HG03460 (cell line): ENCODE data around the gene HOXB9.

Experiments used
- ATAC-seq: cut with Tn5 transposase; IDR thresholded peaks from one replicate; pipeline ENCODE4 v1.9.1; 2021; ENCODE audit not compliant: unreplicated experiment

HOXB9 gene

DNA sequence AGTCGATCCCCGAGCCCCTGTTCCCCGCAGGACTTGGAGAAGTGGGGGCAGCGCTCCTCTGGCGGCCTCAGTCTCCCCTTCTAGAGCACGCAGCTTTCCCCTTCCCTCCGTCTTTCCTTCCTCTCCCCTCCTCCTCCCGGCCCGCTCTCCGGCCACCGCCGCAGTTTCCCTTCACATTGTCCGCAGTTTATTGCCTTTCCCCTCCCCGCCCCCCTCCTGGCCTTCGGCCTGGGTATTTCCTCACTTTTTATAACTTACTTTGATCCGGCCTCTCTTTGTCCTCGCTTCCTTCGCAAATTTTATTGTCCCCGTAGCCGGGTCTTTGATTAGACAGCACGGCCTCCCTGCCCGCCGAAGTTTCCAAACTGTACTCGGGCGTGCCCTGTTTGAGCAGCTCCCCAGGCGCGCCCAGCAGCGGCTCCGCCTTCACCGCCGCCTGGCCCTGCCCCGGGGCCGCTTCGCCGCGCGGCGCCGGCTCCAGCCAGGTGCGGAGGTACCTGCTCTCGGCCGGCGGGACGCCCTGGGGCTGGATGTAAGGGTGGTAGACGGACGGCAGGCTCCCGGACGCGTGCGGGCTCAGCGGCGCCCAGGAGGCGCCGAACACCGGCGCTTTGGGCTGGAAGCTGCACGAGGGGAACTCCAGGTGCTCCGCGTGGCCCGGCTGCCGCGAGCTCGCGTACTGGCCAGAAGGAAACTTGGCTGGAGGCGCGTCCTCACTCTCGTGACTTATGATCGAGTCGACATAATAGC is 488 bp downstream of the HOXB9 start:
- no peak for ATAC-seq

DNA sequence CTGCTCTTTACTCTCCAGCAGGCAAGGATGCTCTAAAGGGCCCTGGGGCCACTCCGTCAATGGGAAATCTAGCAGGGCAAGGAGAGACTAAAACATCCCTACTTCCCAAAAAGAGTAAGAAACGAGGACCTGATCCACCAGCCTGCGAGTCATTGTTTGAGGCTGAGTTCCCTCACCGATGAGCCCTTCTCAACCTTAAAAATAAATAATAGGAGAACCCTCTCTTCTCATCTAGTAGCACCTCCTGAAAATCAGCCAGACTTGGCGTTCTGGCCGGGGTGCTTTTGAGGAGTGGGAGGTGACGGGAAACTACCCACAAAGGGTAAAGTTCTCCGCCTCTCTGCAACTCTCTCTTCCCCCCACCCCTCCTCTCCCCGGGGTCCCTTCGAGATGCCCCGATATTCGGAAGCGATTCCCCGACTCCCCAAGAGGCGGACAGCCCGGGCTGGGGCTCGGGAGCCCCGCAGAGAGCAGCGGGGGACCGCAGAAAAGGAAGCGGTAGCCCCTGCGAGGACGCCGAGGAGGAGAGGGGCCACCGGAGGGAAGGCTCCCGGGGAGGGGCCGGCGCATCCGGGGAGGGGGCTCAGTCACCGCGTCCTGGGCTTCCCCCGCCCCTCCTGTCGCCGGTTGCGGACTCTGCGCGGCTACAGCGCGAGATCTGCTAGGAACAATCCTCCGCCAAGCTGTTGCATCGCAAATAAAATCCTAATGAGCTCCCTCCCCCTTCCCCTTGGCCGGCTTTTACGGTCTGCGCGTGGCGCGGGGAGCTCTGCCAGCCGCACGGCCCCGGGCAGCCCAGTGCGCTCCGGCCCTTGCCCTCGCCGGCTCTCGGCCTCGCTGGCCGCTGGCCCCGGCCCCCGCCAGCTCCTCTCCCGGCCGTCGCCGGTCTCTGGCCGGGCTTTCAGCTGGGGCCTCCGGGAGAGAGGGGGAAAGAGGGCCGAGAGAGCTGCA is 1.3 kb downstream of the HOXB9 start:
- ATAC-seq = no peak

DNA sequence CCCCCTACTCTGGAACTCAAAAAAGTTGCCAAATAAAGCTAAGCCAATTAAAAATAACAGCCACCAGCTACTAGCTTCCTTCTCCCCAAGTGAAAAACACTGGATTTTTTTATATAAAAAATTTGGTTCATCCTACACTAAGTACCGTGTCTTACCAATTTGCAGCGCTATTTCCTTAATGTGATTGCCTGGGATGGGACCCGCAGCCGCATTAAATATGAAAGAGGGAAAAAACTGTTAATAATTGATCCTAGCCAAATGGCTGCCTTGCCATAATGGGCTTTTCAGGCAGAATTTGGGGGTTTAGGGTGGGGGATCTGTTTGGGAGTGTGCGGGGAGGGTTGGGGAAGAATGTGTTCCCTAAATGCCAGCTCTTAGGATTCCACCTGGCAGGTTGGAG is 2.0 kb downstream of the HOXB9 start:
- no peak for ATAC-seq

DNA sequence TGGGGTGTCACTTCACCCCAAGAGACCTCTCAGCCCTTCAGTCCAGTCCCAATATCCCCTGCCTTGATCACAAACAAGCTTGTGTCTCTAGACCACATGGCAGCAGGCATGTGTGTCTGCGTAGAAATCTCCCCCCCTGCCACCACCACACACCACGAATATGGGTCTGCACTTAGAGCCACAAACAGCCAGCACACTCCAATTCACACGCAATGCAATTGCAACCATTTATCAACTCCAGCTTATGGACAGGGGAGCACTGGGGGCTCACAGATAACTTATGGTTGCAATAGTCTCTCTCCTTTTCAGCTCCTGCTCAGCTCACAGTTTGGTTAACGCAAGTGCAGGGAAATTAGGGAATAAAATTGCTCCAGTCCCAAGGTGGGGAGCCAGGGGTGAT is 2.6 kb downstream of the HOXB9 start:
- no peak for ATAC-seq

DNA sequence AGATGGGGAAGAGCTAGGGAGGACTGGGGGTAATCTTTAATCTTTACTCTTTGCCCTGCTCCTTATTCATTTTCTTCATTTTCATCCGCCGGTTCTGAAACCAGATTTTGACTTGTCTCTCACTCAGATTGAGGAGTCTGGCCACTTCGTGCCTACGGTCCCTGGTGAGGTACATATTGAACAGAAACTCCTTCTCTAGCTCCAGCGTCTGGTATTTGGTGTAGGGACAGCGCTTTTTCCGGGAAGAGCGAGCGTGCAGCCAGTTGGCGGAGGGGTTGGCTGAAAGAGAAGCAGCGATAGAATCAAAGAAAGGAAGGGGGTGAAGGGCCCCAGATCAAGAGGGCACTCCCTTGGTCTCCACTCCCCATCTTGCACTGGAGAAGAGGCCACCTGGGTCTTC is 3.3 kb downstream of the HOXB9 start:
- ATAC-seq = no peak

DNA sequence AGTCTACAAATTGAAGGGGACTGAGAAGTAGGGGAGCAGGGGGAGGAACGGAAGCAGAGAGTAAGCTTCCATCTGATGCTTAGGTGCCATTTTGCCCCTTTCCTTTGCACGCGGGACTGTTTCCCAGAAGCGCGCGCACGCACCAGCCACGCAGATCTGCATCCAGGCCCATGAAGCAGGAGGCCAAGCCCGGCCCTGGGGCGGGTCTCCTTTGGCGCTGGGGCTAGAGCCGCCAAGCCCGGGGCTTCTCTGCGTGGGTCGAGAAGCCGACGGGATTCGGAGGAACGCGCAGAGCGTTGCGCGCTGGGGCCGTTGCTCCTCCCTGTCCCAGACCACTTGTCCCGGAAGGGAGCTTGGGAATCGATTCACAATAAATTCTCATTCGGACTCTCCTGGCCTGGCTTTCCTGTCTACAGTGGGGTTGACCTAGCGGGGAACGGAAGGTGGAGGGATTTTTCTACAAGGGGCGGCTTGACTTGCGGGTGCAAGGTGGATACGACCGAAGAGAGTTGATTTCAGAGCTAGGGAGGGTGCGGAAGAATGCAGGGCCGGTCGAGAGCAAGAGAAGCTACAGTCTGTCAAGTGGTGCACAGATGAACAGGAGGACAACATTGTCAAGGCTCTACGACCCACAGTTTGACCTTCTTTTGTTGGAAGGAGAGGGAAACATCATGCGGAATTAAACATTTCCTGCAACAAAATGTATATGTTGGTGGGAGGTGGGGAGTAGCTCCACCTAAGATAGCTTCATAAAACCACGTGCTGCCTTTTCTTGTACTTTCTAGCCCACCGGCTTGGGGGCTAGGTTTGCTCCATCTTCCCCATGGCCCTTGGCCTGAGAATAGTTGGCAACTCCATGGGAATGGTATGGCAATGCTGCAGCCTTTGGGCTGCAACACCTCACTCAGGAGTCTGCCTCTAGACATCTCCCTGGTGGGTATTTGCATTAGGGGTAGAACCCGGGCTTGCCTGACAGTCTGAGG is 4.5 kb downstream of the HOXB9 start:
- ATAC-seq = no peak

DNA sequence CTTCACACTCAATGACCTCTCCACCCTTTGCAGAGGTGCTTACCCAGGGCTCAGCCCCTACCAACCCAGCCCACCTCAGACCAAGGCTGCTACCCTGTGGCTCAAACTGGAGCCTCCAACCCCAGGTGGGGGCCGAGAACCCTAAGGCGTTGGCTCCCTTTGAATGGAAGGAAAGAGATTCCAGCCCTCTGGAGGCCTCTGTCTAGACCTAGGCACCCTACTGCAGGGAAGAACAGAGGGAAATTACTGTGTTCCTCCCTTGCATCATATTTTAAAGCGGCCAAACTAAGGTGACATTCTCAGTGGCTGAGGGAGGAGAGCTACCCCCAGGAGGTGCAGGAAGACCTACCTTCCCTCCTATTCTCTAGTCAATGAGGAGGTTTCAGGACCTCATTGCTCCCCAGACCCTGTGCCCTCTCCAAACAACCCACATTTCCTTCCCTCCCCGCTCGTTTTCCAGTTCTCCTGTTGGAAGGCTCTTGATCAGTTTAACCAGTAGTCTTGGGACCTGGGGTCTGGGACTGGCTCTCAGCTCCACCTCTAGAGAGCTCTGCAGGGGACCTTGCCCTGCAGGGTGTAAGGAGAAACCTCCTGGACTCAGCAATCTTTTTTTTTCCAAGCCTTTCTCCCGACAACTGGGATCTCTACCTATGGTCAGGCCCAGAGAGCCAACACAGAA is 5.6 kb downstream of the HOXB9 start:
- ATAC-seq = no peak

DNA sequence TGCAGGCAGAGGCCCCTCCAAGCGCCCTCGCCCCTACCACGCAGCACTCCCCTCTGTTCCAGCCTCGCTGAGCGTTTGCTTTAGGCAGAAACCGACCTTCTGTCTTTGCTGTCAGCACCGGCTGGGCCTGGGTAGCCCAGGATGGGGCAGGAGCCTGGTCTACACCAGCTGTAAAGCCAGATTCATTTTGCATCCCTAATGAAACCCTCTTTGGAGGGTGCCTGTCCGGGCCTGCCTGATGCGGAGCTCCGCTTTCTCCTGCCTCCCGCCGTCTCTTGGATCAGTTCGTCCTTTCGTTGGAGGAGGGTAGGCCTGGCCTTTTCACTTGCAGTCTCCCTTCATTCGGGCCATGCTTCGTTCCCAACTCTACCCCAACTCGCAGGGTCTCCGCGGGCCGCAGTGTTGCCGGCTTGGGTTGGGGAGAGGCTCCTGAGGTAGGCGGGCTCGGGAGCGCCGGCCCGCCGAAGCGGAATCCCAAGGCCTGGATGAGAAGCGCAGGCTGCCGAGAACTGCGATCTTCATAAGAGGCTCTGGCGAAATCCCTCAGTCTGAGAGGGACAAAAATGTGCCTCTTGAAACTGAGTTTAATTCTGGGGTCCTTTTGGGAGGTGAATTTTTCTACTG is 6.2 kb downstream of the HOXB9 start:
- no peak for ATAC-seq

DNA sequence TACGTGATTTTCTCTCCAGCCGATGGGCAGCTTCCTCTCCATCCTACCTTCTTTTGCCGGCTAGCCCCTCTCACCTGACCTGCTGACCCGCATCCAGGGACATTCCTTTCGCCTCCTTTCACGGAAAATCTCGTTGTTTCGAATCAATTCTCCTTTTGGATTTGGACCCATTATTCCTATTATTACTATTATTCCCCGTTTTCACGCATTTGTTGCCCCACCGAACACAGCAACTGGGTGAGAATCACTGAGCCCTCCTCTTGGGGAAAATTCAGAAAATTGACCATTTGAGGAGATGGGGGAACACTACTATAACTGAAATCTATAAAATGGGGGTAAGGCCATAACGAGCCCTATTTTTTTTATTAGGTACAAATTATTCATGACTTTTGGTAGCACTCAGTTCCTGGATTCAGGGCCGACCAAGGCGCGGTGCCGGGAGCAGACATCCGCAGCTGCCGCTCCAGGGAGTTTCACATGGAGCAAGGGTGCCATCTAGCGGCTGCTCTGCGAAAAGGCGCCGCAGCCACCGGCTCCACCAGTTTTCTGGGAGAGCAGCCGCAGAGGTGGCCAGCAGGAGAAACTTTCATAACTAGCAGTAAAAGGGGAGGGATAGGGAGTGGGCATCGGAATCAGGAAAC is 7.8 kb downstream of the HOXB9 start:
- ATAC-seq = no peak

DNA sequence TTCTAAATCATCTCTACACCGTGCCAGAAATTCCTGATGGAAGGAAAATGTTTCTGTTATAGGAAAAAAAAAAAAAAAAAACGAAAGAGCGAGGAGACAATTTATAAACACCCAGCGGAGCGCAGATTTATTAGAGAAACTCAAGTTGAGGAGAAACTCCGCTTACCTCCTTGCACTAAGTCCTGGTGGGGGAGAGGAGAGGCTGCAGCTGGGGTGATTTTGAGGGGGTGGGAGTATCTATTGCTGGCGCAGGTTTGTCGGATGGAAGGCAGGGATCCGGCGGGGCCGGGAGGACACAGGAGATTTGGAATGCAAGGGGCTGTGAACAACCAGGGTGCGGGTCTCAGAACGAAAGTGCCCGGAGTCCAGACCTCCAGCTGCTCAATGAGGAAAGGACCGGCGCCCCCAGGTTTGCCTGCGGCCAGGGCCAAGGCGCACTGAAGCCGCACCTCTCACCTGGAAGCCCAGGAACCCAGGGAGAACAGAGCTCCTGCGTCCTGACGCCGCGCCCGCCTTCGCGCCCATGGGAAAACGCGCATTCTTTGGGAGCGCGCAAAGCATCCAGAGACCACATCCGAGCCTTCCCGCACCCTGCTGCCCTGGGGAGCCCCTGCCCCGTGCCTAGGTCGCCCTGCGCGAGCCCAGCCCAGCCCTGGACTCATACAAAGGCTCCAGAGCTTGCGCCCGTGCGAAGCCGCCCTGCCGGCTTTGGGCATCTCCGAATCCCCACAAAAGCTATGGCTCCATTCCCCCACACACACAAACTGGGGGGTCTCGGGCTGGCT is 8.5 kb downstream of the HOXB9 start:
- ATAC-seq = no peak

DNA sequence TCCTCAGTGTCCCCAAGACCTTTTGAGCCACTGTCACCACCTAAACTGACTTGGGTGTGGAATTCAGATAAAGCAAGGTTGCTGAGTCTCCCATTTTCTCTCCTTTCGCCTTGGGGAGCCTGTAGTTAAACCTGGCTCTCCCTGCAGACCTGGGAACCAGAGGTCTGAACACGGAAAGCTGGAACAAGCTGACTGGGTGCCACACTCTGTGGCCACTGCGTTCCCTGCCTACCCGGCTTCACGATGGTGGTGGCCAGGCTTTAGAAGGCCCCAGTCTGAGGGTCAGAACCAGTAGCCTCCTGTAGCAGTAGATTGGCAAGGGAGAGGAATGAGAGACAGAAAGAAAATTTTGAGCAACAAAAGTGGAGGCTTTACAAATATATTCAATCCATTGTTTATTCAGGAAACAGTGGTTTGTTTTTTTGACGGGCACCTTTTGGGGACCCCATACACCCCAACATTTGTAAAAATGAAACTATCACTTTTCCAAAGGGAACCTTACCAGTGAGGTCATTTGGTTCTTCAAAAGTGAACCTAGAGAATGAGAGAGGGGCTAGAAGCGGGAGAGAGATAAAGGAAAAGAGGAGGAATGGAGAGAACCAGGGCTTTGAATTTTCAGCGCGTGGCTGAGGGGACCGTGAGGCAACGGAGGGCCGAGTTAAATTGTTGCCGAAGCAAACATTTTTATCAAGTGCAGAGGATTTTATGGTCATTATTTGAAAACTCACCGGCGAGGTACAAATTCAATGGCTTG is 9.3 kb downstream of the HOXB9 start:
- ATAC-seq = no peak

DNA sequence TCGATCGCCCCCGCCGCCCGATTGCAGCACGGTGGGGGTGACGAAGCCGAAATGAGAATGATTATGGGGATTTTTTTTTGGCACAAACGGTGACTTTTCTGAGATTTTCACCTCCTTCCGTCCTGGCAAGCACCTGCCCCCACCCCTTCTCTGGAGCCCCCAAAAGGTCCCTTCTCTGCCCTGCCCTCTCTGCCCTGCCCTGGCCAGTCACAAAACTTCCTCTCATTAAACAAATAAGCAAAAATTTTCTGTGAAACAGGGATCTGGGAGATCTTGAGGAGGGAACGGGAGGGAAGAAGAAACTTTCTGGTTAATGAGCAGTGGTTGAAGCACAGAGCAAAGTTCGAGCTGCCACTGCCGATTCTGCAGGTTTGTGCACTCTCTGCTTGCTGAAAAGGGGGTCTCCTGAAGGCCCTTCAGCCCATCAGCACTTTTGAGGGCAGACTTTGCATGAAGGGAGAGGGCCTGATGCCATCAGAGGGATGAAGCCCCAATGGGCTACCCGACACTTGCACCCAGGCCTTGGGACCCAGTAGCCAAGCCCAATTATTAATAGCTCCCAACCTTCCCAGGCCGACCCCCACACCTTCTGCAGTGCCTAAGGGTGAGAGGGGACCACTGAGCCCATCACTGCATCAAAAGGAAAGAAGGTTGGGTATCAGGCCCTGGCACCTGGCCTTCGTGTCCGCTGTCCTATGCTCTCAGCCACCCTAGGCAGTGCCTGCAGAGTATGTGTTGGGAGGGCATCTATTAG is 10.0 kb downstream of the HOXB9 start:
- no peak for ATAC-seq

DNA sequence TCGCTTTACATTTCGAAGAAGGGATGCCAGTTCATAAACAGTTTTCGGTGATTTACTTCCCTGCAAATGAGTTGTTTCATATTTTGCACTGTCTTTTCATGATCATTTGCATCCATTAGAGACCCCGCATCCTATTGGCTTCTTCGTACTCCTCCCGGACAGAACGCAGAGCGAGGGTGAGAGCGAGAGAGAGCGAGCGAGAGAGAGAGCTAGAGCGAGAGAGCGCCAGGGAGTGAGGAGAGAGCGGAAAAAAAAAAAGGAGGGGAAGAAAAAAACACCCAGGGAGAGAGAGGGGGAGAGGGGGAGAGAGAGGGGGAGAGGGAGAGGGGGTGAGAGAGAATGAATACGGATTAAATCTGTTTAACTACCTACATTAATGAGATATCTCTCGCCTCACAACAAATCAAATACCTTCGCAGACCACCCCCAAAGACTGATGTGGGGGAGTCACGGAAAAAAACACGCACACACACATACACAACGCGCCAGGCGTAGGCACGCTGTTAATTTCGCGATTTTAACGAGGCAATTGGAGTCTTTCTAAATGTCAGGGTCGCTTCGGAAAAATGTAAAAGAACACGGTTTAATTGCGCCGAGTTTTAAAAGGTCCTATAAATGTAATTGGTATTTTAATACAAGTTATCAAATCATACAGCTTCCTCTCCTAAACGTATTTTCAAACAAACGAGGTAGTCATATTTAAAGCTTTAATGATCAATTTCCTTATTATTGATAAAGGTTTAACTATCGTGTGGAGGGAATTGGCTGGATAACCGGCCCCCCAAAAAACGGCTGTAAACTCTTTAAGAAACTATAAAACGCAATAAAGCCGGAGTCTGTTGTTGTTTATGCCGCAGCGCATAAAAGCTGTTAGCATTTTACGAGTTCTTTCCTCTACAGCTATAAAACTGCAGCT is 10.9 kb downstream of the HOXB9 start, which contains the start of gene HOXB8:
Gene HOXB8, minus strand, starts transcription at position 246 of the 916 bp plus-strand sequence. CDS start 588 bp downstream, outside the sequence.
- no peak for ATAC-seq

DNA sequence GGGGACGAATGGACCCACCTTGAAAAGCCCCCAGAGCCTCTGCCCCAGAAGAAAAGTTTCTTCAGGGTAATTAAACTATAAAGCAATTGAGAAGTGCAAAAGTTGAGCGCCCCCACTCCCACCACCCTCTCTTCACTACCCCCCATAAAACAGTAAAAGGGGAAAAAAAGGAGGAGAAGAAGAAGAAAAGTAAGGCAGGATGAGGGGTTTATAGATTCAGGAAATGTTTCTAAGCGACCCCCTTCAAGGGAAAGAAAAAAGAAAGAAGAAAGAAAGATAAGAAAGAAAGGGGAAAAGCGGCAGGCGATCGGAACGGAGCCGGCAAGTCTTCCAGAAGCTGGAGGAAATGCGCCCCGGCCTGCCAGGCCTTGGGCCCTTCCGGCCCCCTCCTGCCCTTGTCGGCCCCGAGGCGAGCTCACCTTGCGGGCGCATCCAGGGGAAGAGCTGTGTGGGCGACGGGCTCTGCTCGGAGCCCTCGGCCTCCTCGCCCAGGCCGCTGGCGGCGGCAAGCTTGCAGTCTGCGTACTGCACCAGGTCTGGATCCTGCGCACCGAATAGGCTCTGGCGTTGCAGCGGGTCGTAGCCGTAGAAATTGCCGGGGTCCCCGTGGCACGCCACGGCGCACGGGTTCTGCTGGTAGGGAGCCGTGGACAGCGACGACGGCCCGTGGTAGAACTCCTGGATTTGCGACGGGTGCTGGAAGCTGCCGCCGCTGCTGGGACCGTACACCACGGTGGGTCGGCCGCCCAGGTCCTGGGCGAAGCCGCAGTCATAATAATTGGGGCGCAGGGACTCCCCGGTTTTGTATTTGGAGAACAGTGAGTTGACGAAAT is 12.1 kb downstream of the HOXB9 start:
- ATAC-seq = no peak
